ENCODE results near the gene COL17A1. TPM values are rescaled to one million over a fixed set of nuclear protein-coding genes. Genes with fewer than 3 reads are reported as not detected.

COL17A1 gene
- total and polyA plus RNA-seq, 9 of the 15 experiments (the other 6 are each of a cell fraction or from before 2014, with no cell fraction given), result not detected

GRCh38 chr10:104119996-104120395 is 34.3 kb upstream of the COL17A1 start:
- Histone ChIP-seq H3K9me3 (replicated peaks; ENCODE audit: control insufficient read depth, insufficient read depth, low read depth, low read length) (no peaks in the 10 kb centered on the region), H3K9me1 (ENCODE audit: control insufficient read depth, insufficient read depth, low read length) (no peaks in the 10 kb centered on the region), H3K36me3 (ENCODE audit: control insufficient read depth, insufficient read depth, low read length) (peaks cover 4% of the 10 kb centered on the region; the same call in 1 of the 3 replicates), H3K4me3 (no peak overlapping the region), H2AFZ (ENCODE audit: low read depth, low read length) (peak overlapping the region; percentile 97), H3K9ac (ENCODE audit: insufficient read depth in 1 of 2, low read depth in 2 of 2, low read length in 2 of 2) (no peak overlapping the region), H3K27ac (ENCODE audit: extremely low read depth, low read depth, low read length) (no peak overlapping the region), H3K79me2 (ENCODE audit: control insufficient read depth, insufficient read depth, low read length) (peaks cover 9% of the 10 kb centered on the region; the same call in 1 of the 3 replicates), H3K4me2 (ENCODE audit: insufficient read depth, low read length) (no peak overlapping the region), H3K27me3 (ENCODE audit: control insufficient read depth in 2 of 2, insufficient read depth in 2 of 2, low read length in 2 of 2) (no peaks in the 10 kb centered on the region; a peak in 1 of 5 replicates), H4K20me1 (replicated peaks; ENCODE audit: control insufficient read depth, insufficient read depth, low read length) (no peaks in the 10 kb centered on the region), H3K4me1 (replicated peaks in 1 of 2; ENCODE audit: control insufficient read depth in 2 of 2, insufficient read depth in 2 of 2, low read length in 2 of 2) (peaks cover 0 to 7% of the 10 kb centered on the region in 2 experiments; a peak in 1 of 5 replicates)
- DNase-seq (ENCODE audit: extremely low read depth in 1 of 4, low spot score in 3 of 4) (no peak), FAIRE-seq (no peak), ATAC-seq (no peak)
- WGBS (ENCODE audit: insufficient coverage, low coverage, missing lambda C conversion rate), result 72% methylated on average over 3 of the region's 3 CpGs
- ChIA-PET POLR2A (interaction anchor here (2.3 kb wide), 1 partner anchor 11 kb away, joined by 10 read pairs; no protein-coding TSS in a partner anchor), CTCF (ENCODE audit: low intra/inter-chr PET ratio) (interaction anchor here (0.7 kb wide), 1 partner anchor 347 kb away, joined by 3 read pairs; no protein-coding TSS in a partner anchor)
- in situ Hi-C loops (cut with MboI) (no loop called here), intact Hi-C loops (cut with micrococcal nuclease) (loop anchor here (5.0 kb wide), 5 partner anchors 87 to 232 kb away; partner anchors contain the start of genes CFAP58, SLK and STN1)
- BruUV-seq (replicated peaks), result no TSS peak
- TF ChIP-seq MBD1 (CRISPR knock-in tag; IDR thresholded peaks at IDR 0.05) (no peak), FOXJ2 (tag; IDR thresholded peaks at IDR 0.05) (no peak), GTF2B (IDR thresholded peaks at IDR 0.05; ENCODE audit: extremely low read depth, insufficient read length) (no peak), ZNF551 (CRISPR knock-in tag; IDR thresholded peaks at IDR 0.05) (no peak), CHD7 (IDR thresholded peaks at IDR 0.05; ENCODE audit: low read depth, low read length) (no peak), ZBTB8A (IDR thresholded peaks at IDR 0.05; ENCODE audit: partially characterized antibody) (no peak)
- TF ChIP-seq, protein P1, sequence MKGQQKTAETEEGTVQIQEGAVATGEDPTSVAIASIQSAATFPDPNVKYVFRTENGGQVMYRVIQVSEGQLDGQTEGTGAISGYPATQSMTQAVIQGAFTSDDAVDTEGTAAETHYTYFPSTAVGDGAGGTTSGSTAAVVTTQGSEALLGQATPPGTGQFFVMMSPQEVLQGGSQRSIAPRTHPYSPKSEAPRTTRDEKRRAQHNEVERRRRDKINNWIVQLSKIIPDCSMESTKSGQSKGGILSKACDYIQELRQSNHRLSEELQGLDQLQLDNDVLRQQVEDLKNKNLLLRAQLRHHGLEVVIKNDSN (CRISPR knock-in tag; IDR thresholded peaks at IDR 0.05), result no peak
